ENCODE measurements around the gene IRAK2. TPM values are rescaled to one million over a fixed set of nuclear protein-coding genes. Genes with fewer than 3 reads are reported as not detected.

Gene IRAK2
- total RNA-seq, 2 donors from 2014 or later, result 0.26 to 0.40 TPM

DNA sequence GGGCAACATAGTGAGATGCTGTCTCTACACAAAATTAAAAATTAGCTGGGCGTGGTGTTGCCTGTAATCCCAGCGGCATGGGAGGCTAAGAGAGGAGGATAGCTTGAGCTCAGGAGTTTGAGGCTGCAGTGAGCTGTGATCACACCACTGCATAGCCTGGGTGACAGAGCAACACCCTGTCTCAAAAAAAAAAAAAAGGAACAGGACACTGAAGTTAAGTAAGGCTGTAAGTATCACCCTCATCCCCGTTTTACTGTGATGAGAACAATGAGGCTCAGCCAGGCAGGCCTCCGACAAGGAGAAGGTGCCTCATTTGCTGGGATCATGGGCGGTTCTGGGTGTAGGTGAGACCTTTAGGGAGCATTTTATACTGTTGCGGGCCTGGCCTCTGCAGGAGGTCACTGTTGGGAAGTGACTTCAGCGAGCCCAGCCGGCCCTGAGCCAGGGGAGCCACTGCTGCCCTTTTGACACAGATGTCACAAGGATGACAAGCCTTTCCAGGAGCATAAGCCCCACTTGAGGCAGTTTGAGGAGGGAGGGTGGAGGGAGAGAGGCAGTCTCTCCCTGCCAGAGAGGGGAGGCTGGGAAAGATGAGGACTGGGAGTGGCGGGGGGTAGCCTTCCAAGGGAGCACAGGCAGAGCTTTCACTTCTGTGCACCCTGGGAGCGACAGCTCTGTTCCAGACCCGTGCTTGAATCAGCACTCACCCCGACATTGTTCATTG, 30.8 kb downstream of the IRAK2 start:
- peaks cover 4% of the 10 kb centered on the region for H3K4me1 Mint-ChIP-seq
- TF ChIP-seq, protein P1, sequence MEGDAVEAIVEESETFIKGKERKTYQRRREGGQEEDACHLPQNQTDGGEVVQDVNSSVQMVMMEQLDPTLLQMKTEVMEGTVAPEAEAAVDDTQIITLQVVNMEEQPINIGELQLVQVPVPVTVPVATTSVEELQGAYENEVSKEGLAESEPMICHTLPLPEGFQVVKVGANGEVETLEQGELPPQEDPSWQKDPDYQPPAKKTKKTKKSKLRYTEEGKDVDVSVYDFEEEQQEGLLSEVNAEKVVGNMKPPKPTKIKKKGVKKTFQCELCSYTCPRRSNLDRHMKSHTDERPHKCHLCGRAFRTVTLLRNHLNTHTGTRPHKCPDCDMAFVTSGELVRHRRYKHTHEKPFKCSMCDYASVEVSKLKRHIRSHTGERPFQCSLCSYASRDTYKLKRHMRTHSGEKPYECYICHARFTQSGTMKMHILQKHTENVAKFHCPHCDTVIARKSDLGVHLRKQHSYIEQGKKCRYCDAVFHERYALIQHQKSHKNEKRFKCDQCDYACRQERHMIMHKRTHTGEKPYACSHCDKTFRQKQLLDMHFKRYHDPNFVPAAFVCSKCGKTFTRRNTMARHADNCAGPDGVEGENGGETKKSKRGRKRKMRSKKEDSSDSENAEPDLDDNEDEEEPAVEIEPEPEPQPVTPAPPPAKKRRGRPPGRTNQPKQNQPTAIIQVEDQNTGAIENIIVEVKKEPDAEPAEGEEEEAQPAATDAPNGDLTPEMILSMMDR (conservative IDR thresholded peaks at IDR 0.05), result no peak
- Histone ChIP-seq H3K27ac (ENCODE audit: low read depth, low read length) (no peak overlapping the region), H3K36me3 (ENCODE audit: control insufficient read depth, insufficient read depth, low read length) (no peaks in the 10 kb centered on the region), H3K4me3 (ENCODE audit: low read length) (no peak overlapping the region), H3K9me3 (ENCODE audit: control insufficient read depth, low read length) (no peaks in the 10 kb centered on the region), H3K9ac (ENCODE audit: extremely low read depth, low read length, poor library complexity, severe bottlenecking) (no peak overlapping the region), H3K4me1 (ENCODE audit: control insufficient read depth, insufficient read depth, low read length) (no peaks in the 10 kb centered on the region), H3K27me3 (ENCODE audit: control insufficient read depth, insufficient read depth, low read length, poor library complexity, severe bottlenecking) (no peaks in the 10 kb centered on the region)
- H3K4me3 Mint-ChIP-seq, result no peak overlapping the region
- no peak for DNase-seq
- no peaks in the 10 kb centered on the region for H3K9me3 Mint-ChIP-seq
- no peaks in the 10 kb centered on the region for H3K36me3 Mint-ChIP-seq (ENCODE audit: low read depth)
- 80 to 85% methylated on average over 8 to 12 of the region's 12 CpGs for WGBS, 2 experiments (ENCODE audit: insufficient coverage in 1 of 2, insufficient read length in 1 of 2)
- H3K27ac Mint-ChIP-seq, result no peak overlapping the region
- no peaks in the 10 kb centered on the region for H3K27me3 Mint-ChIP-seq (ENCODE audit: insufficient read depth)

DNA sequence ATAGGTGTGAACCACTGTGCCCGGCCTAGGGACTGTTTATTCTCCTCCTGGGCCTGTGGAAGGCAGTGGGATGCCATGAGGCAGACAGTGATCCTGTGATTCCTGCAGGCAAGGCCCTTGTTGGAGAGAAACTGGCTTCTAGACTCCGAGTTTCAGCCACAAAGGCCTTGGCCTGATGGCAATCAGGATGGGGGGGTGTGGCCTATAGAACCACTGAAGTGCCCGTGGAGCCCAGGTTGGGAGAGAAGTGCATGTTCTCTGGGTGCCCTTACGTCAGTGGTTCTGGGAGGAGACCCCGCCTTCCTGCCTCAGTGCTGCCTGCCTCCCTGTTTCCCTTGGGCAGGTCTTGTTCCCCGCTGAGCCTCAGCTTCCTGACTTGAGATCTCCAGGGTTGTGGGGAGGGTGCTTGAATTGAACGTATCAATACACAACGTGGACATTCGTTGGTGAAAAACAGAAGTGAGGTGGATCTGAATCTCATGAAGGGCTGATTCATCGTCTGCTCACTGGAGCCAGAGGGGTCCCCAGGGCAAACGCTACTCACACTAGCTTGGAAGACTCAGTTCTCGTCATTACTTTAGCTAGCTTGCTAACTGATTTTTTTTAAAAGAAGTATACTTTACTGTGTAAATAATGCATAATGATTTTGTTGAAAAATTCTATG, 31.8 kb downstream of the IRAK2 start:
- Histone ChIP-seq H3K9ac (ENCODE audit: extremely low read depth, low read length, poor library complexity, severe bottlenecking) (no peak overlapping the region), H3K27ac (ENCODE audit: low read depth, low read length) (no peak overlapping the region), H3K36me3 (ENCODE audit: control insufficient read depth, insufficient read depth, low read length) (no peaks in the 10 kb centered on the region), H3K4me1 (ENCODE audit: control insufficient read depth, insufficient read depth, low read length) (no peaks in the 10 kb centered on the region), H3K4me3 (ENCODE audit: low read length) (no peak overlapping the region), H3K27me3 (ENCODE audit: control insufficient read depth, insufficient read depth, low read length, poor library complexity, severe bottlenecking) (no peaks in the 10 kb centered on the region), H3K9me3 (ENCODE audit: control insufficient read depth, low read length) (no peaks in the 10 kb centered on the region)
- Mint-ChIP-seq H3K4me3 (no peak overlapping the region), H3K4me1 (peaks cover 4% of the 10 kb centered on the region), H3K27me3 (ENCODE audit: insufficient read depth) (no peaks in the 10 kb centered on the region), H3K36me3 (ENCODE audit: low read depth) (no peaks in the 10 kb centered on the region), H3K9me3 (no peaks in the 10 kb centered on the region), H3K27ac (no peak overlapping the region)
- 86 to 92% methylated on average over 9 to 12 of the region's 12 CpGs for WGBS, 2 experiments (ENCODE audit: insufficient coverage in 1 of 2, insufficient read length in 1 of 2)
- DNase-seq, result no peak
- TF ChIP-seq, protein P1 (conservative IDR thresholded peaks at IDR 0.05), result no peak

DNA sequence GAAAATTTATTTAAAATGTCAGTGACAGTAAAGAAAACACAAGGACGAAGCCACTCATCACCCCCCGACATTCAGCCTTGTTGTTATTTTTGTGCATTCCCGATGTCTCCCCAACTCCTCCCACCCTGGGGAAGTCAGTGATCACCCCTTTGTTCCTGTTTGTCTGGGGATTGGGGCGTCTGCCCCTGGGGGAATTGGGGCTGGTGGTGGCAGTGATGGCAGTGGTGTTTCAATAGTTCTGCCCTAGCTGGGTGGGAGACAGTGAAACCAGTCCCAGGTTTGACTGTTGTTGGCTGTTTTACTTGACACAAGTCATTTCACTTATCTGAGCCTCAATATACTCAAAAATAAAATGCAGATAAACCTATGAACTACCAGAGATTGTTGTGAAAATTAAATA, 33.5 kb downstream of the IRAK2 start:
- peaks cover 4% of the 10 kb centered on the region for H3K4me1 Mint-ChIP-seq
- H3K4me3 Mint-ChIP-seq, result no peak overlapping the region
- H3K9ac ChIP-seq (ENCODE audit: extremely low read depth, low read length, poor library complexity, severe bottlenecking), result no peak overlapping the region
- no peak overlapping the region for H3K27ac Mint-ChIP-seq
- H3K9me3 Mint-ChIP-seq, result no peaks in the 10 kb centered on the region
- H3K4me3 ChIP-seq (ENCODE audit: low read length), result no peak overlapping the region
- TF ChIP-seq, protein P1 (conservative IDR thresholded peaks at IDR 0.05), result no peak
- H3K27me3 ChIP-seq (ENCODE audit: control insufficient read depth, insufficient read depth, low read length, poor library complexity, severe bottlenecking), result no peaks in the 10 kb centered on the region
- no peaks in the 10 kb centered on the region for H3K36me3 ChIP-seq (ENCODE audit: control insufficient read depth, insufficient read depth, low read length)
- H3K27me3 Mint-ChIP-seq (ENCODE audit: insufficient read depth), result no peaks in the 10 kb centered on the region
- DNase-seq, result no peak
- H3K36me3 Mint-ChIP-seq (ENCODE audit: low read depth), result no peaks in the 10 kb centered on the region
- 91 to 100% methylated on average over 2 to 4 of the region's 4 CpGs for WGBS, 2 experiments (ENCODE audit: insufficient coverage in 1 of 2, insufficient read length in 1 of 2)
- no peaks in the 10 kb centered on the region for H3K9me3 ChIP-seq (ENCODE audit: control insufficient read depth, low read length)
- H3K4me1 ChIP-seq (ENCODE audit: control insufficient read depth, insufficient read depth, low read length), result no peaks in the 10 kb centered on the region
- no peak overlapping the region for H3K27ac ChIP-seq (ENCODE audit: low read depth, low read length)

All from endodermal cell (in vitro differentiated cells).